Fibroblast of villous mesenchyme (primary cell): ENCODE measurements around the gene FCSK. TPM values are rescaled to one million over a fixed set of nuclear protein-coding genes. Genes with fewer than 3 reads are reported as not detected.
A peak's percentile ranks its signal among the peaks of the same experiment; 100 is the strongest.

ENCODE experiments used
- DNase-seq: peaks from one replicate; pipeline ENCODE4 v3.0.0-alpha.2; 2010; ENCODE audit warnings: low read depth
- H3K4me3 ChIP-seq: 2 replicates; pipeline ENCODE4 v1.5.1; 2011; ENCODE audit warnings: low read depth, mild to moderate bottlenecking, low read length
- CTCF ChIP-seq: IDR thresholded peaks from 2 replicates; pipeline ENCODE4 v1.5.1; 2012; ENCODE audit warnings: low read depth, mild to moderate bottlenecking, low read length; ENCODE audit not compliant: insufficient read depth
- total RNA-seq: library from RNA; depleted of rRNA; stranded (reverse); fragments of >200 nt; gene quantifications from 2 replicates; pipeline ENCODE4 v1.2.3, GENCODE V29; 2012

FCSK gene
- total RNA-seq, 1 donor: 9.5 TPM

DNA sequence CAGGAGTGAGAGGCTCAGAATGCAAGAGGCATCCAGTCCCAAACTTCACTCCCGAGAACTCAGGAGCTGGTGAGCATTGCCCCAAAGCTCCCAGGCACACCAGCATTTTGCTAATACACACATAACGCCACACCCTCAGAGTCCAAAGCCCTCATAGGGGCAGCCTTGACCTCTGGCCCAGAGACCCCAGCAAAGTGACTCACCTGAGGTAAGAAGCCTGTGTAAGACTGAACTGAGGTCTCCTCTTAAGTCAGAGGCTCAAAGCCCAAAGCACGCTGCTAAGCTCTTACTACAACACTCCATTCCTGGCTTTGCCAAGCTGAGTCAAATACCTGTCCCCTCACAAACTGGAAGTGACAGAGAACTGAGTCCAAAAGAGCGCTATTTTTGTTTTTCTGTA lies 31.9 kb upstream of the FCSK start:
- DNase-seq: no peak
- no peak overlapping the region for H3K4me3 ChIP-seq
- TF ChIP-seq CTCF: no peak

GRCh38 chr16:70427786-70428177 lies 26.6 kb upstream of the FCSK start:
- peak overlapping the region; percentile 29 for H3K4me3 ChIP-seq
- TF ChIP-seq CTCF: no peak
- DNase-seq: no peak

DNA sequence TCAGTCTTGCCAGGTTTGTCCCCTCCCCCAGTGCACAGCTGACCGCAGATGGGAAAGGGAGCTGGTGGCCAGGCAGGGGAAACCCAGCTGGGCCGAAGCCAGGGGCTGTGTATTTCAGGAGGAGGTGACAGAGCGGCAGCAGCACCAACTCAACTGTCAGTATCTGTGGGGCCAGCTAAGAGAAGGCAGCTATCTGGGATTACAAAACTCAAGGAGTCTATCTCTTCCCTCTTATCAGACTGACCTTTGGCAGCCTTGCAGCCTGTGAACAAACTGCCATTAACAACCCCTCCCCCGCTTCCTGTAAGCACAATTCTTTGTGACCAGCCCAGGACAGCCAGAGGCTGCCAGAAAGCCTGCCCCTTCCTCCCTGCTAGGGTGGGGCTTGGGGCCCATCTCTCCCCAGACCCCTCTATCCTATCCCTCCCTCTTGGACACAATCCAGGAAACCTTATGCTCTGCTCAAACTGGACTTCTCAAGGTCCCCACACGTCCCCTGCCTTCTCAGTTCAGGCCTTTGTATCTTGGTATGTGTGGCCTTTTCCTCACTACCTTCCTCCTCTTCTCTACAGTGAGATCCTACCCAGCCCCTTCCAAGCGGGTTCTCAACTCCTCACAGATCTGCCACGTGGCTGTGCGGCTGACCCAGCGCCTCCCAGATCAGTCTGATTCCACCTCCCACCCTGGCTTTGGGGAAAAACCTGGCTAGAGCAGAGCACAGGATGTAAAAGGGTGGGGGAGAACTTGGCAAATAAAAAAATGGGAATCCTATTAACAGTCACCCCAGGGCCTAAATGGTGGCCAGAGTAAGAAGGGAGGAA lies 26.0 kb upstream of the FCSK start:
- peak overlapping the region; percentile 29 for H3K4me3 ChIP-seq
- no peak for TF ChIP-seq CTCF
- peak; percentile 98 for DNase-seq

DNA sequence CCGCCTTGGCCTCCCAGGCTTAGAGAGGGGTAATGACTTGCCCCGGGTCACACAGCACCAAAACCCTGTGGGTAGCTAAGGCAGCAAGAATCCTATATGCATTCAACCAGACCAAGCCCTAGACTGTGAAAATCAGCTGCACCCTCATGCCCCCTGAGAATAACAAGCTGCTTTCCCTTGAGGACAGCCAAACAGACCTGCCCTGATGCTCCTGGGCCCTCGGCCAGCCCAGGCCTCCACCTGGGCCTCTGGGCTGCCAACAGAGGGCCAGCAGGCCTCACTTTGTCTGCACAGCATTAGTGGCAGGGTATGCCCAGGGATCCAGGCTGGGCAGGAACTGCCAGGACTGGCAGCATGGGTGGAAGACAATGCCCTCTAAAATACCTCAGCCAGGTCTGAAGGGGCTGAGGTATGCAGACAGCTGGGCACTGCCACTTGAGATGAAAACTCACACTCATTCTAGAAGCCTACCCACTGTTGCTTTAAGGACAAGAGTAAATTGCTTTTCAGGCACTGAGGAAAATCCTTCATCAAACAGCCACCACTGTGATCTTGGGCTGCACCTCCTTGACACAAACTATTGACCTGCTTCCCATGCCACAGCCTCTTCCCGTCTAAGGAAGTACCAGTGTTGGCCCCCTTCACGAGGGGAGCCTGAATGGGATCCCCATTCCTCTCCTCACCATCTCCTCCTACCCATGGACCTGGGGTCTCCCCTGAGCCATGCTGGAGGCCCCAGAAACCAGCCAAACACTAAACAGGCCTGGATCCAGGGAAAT lies 24.3 kb upstream of the FCSK start:
- no peak overlapping the region for H3K4me3 ChIP-seq
- TF ChIP-seq CTCF: no peak
- no peak for DNase-seq

GRCh38 chr16:70430667-70431536 lies 23.5 kb upstream of the FCSK start:
- no peak overlapping the region for H3K4me3 ChIP-seq
- DNase-seq: peak; percentile 24
- no peak for TF ChIP-seq CTCF

DNA sequence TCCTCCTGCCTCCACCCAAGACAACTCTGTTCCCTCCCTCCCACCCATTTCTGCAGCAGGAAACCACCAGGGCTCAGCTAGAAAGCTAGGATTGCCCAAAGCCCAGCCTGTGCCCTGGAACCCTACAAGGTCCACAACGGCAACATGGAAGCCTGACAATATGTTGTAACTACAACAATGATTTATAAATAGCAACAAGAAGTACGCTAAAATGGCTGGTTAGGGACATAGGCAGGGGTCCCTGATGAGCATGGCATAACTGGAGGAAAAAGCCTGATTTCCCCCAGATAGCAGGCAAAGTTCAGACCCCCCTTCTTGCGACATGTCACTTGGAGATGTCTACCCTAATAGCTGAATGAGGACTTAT lies 22.1 kb upstream of the FCSK start:
- no peak for TF ChIP-seq CTCF
- H3K4me3 ChIP-seq: no peak overlapping the region
- DNase-seq: peak; percentile 19
